Kidney (tissue), 14 donors: ENCODE results near the gene PRR36. TPM values are rescaled to one million over a fixed set of nuclear protein-coding genes. Genes with fewer than 3 reads are reported as not detected.

ENCODE experiments used
- DNase-seq, 5 donors: peaks; one replicate each; pipeline ENCODE4 v3.0.0-alpha.2; 2013 to 2020
- FAIRE-seq: peaks from 2 replicates; lab custom pipeline; 2012; peaks lifted over from hg19 to GRCh38; lab: Jason Lieb, UNC
- H3K27ac ChIP-seq, 2 donors: one replicate each; pipeline ENCODE4 v1.7.0; 2013; ENCODE audit warnings: low read depth in 2 of 2, low read length in 2 of 2, inconsistent platforms in 1 of 2
- H3K27me3 ChIP-seq: one replicate; pipeline ENCODE4 v1.7.1; 2013; ENCODE audit warnings: low read length, inconsistent platforms; ENCODE audit not compliant: control insufficient read depth, insufficient read depth
- H3K36me3 ChIP-seq, 3 donors: one replicate each; pipeline versions ENCODE4 v1.7.0 to v1.7.1; 2013; ENCODE audit warnings: low read length in 3 of 3, control low read depth in 1 of 3, inconsistent platforms in 1 of 3; ENCODE audit not compliant: insufficient read depth in 3 of 3, control insufficient read depth in 2 of 3
- H3K4me1 ChIP-seq, 3 donors: one replicate each; pipeline versions ENCODE4 v1.7.0 to v1.7.1; 2013; ENCODE audit warnings: low read length in 3 of 3, inconsistent platforms in 1 of 3, low read depth in 1 of 3; ENCODE audit not compliant: control insufficient read depth in 2 of 3, insufficient read depth in 2 of 3
- H3K4me3 ChIP-seq, 3 donors: one replicate each; pipeline versions ENCODE4 v1.7.0 to v1.8.1; 2013; ENCODE audit warnings: low read length in 3 of 3, control low read depth in 1 of 3, inconsistent platforms in 1 of 3
- H3K9ac ChIP-seq, 3 donors: one replicate each; pipeline versions ENCODE4 v1.7.0 to v1.7.1; 2013; ENCODE audit warnings: low read length in 3 of 3, control low read depth in 1 of 3, inconsistent platforms in 1 of 3
- H3K9me3 ChIP-seq, 3 donors: one replicate each; pipeline versions ENCODE4 v1.7.0 to v1.7.1; 2013; ENCODE audit warnings: low read length in 3 of 3, control low read depth in 1 of 3, inconsistent platforms in 1 of 3; ENCODE audit not compliant: control insufficient read depth in 2 of 3, insufficient read depth in 1 of 3
- intact Hi-C: fragments of 100-400 bp; cut with DNase I; formaldehyde crosslinking; loops from one replicate; pipeline ENCODE4 v1.11.1; 2022
- polyA plus RNA-seq: library from polyadenylated mRNA; stranded (reverse); fragments of 350-450 nt; fragmentation: Illumina TruSeq; extraction: RNeasy Lipid Tissue Mini Kit (QIAGEN cat#74804); gene quantifications from one replicate; pipeline ENCODE4 v1.2.3, GENCODE V29; 2014; ENCODE audit warnings: low read depth, low replicate concordance; ENCODE audit not compliant: insufficient read depth
- total RNA-seq: library from RNA; stranded (reverse); fragmentation: NEBNext Ultra II Directional; extraction: Animal tissue kit (Norgen Biotek cat#: 25700); gene quantifications from one replicate; pipeline ENCODE4 v1.2.1, GENCODE V29; 2021
- TF ChIP-seq, protein P1 (sequence below): IDR thresholded peaks from 3 replicates; pipeline ENCODE4 v1.5.1; 2012; ENCODE audit warnings: mild to moderate bottlenecking, moderate library complexity, borderline replicate concordance; ENCODE audit not compliant: insufficient read depth; ENCODE audit errors: extremely low read depth
- donor health status: control.
- donor health status: control.
- donor health status: control.
- donor health status: control.
- donor health status: control.
- donor health status: DM: yes; HTN: yes; CAD: no.
- donor health status: Normal renal cell carcinoma (clear cell type).

PRR36 gene
- total and polyA plus RNA-seq, 2 donors from 2014 or later, result 1.1 to 4.2 TPM

GRCh38 chr19:7830272-7830771, 43.9 kb downstream of the PRR36 start:
- TF ChIP-seq, protein P1, sequence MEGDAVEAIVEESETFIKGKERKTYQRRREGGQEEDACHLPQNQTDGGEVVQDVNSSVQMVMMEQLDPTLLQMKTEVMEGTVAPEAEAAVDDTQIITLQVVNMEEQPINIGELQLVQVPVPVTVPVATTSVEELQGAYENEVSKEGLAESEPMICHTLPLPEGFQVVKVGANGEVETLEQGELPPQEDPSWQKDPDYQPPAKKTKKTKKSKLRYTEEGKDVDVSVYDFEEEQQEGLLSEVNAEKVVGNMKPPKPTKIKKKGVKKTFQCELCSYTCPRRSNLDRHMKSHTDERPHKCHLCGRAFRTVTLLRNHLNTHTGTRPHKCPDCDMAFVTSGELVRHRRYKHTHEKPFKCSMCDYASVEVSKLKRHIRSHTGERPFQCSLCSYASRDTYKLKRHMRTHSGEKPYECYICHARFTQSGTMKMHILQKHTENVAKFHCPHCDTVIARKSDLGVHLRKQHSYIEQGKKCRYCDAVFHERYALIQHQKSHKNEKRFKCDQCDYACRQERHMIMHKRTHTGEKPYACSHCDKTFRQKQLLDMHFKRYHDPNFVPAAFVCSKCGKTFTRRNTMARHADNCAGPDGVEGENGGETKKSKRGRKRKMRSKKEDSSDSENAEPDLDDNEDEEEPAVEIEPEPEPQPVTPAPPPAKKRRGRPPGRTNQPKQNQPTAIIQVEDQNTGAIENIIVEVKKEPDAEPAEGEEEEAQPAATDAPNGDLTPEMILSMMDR, result no peak
- FAIRE-seq (no peak), DNase-seq (peak in 3 of 5 donors; percentile 12 to 87 (median 86))
- no peaks in the 10 kb centered on the region for H3K27me3 ChIP-seq
- peak overlapping the region; percentile 3 to 41 (median 10) for H3K4me3 ChIP-seq
- H3K36me3 ChIP-seq, result no peaks in the 10 kb centered on the region
- intact Hi-C loops, result no loop called here
- no peaks in the 10 kb centered on the region for H3K9me3 ChIP-seq
- no peak overlapping the region for H3K27ac ChIP-seq
- H3K9ac ChIP-seq, result no peak overlapping the region
- H3K4me1 ChIP-seq, result peaks cover 0 to 23% (median 4%) of the 10 kb centered on the region in 3 donors

- Histone ChIP-seq H3K27me3 (no peaks in the 10 kb centered on the region), H3K4me1 (peaks cover 0 to 23% (median 4%) of the 10 kb centered on the region in 3 donors), H3K27ac (no peak within 1 kb of the TSS), H3K4me3 (peak within 1 kb of the TSS; percentile 3 to 50 (median 10)), H3K36me3 (no peaks in the 10 kb centered on the region), H3K9ac (no peak within 1 kb of the TSS), H3K9me3 (no peaks in the 10 kb centered on the region)
- DNase-seq (peak; percentile 99 to 100 (median 100)), FAIRE-seq (peak; percentile 99)
- TF ChIP-seq, protein P1, result no peak
- intact Hi-C loops, result no loop called here
Observed at GRCh38 chr19:7829561-7830271, 44.5 kb downstream of the PRR36 start, which contains the start of gene EVI5L. Gene EVI5L (plus strand): TSS chr19:7830218. CDS start chr19:7846543, 16,325 bp downstream.

DNA sequence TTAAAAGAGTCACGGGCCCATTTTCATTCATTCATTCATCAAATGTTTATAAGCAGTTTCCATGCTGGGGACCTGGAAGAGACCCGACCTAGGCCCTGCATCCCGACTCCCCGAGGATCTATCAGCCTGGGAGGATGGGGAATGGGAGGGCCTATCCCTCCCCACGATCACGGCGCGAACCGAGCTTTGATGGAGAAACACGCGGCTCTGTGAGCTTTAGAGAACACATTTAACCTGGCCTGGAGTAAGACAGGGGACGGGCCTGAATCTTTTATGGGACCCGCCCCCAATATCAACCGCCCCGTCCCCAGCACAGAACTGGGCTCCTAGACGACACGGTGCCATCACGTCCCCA, 45.0 kb downstream of the PRR36 start:
- no peaks in the 10 kb centered on the region for H3K27me3 ChIP-seq
- no peaks in the 10 kb centered on the region for H3K36me3 ChIP-seq
- no peaks in the 10 kb centered on the region for H3K9me3 ChIP-seq
- H3K9ac ChIP-seq, result no peak overlapping the region
- peaks cover 0 to 23% (median 4%) of the 10 kb centered on the region in 3 donors for H3K4me1 ChIP-seq
- peak overlapping the region in 1 of 3 donors; percentile 50 for H3K4me3 ChIP-seq
- intact Hi-C loops, result no loop called here
- DNase-seq, result no peak
- H3K27ac ChIP-seq, result no peak overlapping the region
- TF ChIP-seq, protein P1, result no peak
- FAIRE-seq, result no peak
